Choroid plexus epithelial cell (primary cell): ENCODE data around the gene MAP3K20.
"Not testable (repeated sequence)": the region's sequence is repeated elsewhere in the genome, so short reads cannot be mapped to it uniquely, and the experiment has no call there.

ENCODE experiments used
- DNase-seq: peaks from one replicate; pipeline ENCODE4 v3.0.0-alpha.2; 2010; ENCODE audit warnings: low read depth
- H3K4me3 ChIP-seq: 2 replicates; pipeline ENCODE4 v1.5.1; 2011; ENCODE audit warnings: low read depth, mild to moderate bottlenecking, control low read depth, low read length, moderate library complexity
- TF ChIP-seq, protein P1 (sequence below): conservative IDR thresholded peaks from 2 replicates; pipeline ENCODE4 v1.5.1; 2011; ENCODE audit warnings: low read depth, mild to moderate bottlenecking, control low read depth, inconsistent platforms, low read length, moderate library complexity

MAP3K20 gene

DNA sequence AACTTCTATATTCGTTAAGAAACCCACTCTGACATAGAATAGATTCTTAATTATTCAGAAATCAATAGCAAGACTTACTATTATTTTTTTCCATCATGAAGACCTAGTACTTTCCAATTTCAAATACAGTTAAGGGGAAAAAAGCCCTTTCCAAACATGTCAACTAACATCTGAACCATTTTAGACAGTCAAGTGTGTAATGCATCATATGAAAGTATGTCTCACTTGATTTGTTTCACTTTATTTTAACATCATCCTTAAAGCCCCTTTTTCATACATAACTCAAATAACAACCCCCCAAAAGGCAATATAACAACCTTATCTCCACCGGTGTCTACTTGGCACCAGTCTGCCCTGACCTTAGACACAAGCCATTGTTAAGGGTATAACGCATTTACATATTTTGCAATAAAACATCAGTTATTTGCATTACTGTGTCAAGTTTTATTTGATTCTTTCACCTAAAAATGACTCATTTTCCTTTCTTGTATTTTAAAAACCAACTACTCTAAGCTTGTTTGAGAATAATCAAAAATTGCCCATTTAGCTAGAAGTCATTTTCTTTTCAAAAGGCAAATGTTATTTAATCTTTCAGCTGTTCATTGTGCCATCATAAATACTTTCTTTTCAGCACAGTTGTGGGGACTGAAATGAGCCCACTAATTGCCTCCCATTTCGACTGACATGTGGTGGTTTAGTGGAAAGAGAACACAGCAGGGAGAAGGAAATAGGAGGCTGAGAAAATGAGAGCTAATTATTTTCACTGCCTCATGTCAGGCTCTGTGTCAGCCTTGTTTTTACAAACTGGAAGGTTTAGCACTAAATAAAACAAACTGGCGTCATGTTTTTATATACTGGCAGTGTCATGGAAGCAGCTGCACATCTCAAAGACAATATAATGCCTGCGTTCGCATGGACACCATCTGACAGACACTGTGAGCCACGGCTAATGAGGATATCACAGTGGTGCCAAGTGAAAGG is 174.3 kb downstream of the MAP3K20 start:
- no peak overlapping the region for H3K4me3 ChIP-seq
- DNase-seq, result no peak
- TF ChIP-seq, protein P1, sequence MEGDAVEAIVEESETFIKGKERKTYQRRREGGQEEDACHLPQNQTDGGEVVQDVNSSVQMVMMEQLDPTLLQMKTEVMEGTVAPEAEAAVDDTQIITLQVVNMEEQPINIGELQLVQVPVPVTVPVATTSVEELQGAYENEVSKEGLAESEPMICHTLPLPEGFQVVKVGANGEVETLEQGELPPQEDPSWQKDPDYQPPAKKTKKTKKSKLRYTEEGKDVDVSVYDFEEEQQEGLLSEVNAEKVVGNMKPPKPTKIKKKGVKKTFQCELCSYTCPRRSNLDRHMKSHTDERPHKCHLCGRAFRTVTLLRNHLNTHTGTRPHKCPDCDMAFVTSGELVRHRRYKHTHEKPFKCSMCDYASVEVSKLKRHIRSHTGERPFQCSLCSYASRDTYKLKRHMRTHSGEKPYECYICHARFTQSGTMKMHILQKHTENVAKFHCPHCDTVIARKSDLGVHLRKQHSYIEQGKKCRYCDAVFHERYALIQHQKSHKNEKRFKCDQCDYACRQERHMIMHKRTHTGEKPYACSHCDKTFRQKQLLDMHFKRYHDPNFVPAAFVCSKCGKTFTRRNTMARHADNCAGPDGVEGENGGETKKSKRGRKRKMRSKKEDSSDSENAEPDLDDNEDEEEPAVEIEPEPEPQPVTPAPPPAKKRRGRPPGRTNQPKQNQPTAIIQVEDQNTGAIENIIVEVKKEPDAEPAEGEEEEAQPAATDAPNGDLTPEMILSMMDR, result no peak

DNA sequence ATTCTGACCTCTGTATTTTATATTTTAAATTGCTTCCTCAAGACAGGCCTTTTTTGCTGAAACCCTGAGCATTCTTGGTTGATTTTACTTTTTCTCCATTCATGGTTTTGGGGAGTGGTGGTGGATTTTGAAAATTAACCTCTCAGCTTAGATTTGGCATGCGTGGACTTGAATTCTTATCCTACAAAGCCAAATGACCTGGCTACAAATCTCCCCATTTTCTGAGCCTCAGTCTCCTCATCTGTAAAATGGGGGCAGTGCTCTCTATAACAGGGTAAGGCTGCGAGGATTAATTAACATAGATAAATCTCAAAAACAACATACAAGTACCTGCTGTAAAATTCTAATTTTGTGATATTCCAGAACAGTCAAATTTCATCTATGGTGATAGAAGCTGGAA is 175.6 kb downstream of the MAP3K20 start:
- DNase-seq, result no peak
- TF ChIP-seq, protein P1, result no peak
- no peak overlapping the region for H3K4me3 ChIP-seq

DNA sequence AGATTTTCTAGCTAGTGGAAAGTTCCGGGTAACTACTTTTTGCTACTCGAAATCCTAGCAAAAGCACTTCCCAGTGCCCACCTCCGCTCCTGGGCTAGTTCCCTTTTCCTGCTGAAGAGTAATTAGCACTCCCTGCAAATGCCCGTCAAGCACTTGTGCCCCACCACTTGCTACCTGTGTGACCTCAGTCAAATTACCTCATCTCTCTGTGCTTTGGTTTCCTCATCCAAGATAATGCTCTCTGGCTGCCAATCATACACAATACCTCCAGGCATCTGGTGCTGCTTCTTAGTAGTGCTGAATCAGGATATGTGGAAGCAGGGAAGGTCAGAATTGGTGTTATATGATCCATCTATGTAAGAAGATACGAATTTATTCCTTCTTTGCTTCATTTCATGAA is 176.9 kb downstream of the MAP3K20 start:
- no peak for DNase-seq
- TF ChIP-seq, protein P1, result no peak
- no peak overlapping the region for H3K4me3 ChIP-seq

DNA sequence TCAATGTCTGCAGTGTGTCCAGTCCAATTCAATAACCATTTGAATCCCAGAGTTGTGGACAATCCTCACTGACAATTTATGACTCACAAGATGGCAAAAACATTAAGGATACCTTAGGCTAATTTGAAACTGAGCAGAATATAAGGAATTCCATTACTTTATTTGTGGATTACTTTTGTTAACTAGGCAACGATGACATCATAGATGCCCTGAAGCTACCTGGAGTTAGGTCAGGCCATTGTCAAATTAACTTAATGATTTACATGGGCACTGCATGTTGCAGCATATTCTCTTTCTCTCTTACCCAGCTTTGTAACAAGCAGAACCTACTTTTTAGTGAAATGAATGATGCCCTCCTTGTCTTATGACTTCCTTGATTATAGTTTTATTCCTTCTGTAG is 179.0 kb downstream of the MAP3K20 start:
- no peak for DNase-seq
- H3K4me3 ChIP-seq, result no peak overlapping the region
- TF ChIP-seq, protein P1, result no peak

DNA sequence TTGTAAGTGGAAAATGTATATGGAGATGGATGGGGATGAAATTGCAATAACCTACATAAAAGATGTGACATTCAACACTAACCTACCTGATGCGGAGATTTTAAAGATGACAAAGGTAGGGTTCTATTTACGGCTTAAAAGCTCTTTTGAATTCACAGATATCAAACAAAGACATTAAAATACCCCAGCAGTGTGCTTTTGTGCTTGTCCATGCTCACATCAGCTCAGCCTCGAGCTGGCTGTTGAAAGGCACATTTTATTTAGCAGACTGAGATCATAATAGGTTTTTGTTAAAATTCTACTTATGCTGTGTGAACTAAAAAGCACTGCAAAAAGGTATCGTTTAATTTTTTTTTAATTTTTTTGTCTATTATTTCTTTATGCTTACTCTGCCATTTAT is 183.1 kb downstream of the MAP3K20 start:
- TF ChIP-seq, protein P1, result no peak
- DNase-seq, result no peak
- no peak overlapping the region for H3K4me3 ChIP-seq

DNA sequence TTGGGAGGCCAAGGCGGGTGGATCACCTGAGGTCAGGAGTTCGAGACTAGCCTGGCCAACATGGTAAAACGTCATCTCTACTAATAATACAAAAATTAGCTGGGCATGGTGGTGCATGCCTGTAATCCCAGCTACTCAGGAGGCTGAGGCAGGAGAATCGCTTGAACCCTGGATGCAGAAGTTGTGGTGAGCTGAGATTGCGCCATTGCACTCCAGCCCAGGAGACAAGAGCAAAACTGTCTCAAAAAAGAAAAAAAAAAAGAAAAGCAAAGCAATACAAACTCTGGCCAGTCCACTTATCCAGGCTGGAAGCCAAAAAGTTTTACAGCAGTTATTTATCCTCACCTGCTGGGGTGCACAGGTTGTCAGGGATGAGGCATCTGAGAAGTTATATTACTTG is 186.7 kb downstream of the MAP3K20 start:
- H3K4me3 ChIP-seq, DNase-seq: not testable (repeated sequence)

DNA sequence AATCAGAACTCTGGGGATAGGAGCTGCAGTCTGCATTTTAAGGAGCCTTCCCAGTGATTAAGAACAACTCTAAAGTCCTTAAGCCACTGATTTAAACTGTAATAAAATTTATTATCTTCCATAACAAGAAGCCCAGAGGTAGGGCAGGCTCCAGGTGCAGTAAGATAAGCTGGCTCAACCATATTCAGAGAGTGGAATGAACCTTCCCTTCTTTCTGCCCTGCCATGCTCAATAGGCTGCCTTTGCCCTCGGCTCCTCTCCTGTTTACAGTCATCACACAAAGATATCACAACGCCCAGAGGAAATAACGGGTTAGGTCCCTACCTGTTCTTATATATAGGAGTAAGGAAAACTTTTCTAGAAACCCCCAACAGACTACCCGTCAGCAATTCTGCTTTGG is 188.5 kb downstream of the MAP3K20 start:
- TF ChIP-seq, protein P1, result no peak
- H3K4me3 ChIP-seq, result no peak overlapping the region

More for the DNA sequence above, 188.5 kb downstream of the MAP3K20 start:
- no peak for DNase-seq
